Coronary artery (tissue), 2 donors: Measurements from ENCODE around the gene HMCN1.

ENCODE experiments used
- DNase-seq: peaks from one replicate; pipeline ENCODE4 v3.0.0-alpha.2; 2017; ENCODE audit warnings: low spot score
- H3K27ac ChIP-seq, 2 donors: fragments of 200-600 bp; sonication (generic); one replicate each; pipeline ENCODE4 v1.5.1; 2016 to 2019
- H3K4me3 ChIP-seq: fragments of 200-600 bp; sonication (generic); 2 replicates; pipeline ENCODE4 v1.5.1; 2016; ENCODE audit warnings: mild to moderate bottlenecking, moderate library complexity
- CTCF ChIP-seq: fragments of 200-600 bp; sonication (generic); IDR thresholded peaks from one replicate; pipeline ENCODE4 v1.5.1; 2019; ENCODE audit warnings: antibody characterized with exemption

The HMCN1 gene

GRCh38 chr1:185825556-185825955 is 91.4 kb downstream of the HMCN1 start:
- H3K27ac ChIP-seq, result no peak overlapping the region
- no peak overlapping the region for H3K4me3 ChIP-seq
- TF ChIP-seq CTCF, result no peak
- DNase-seq, result no peak

- no peak for TF ChIP-seq CTCF
- Histone ChIP-seq H3K4me3 (no peak overlapping the region), H3K27ac (no peak overlapping the region)
- DNase-seq, result no peak
These were observed 100.2 kb downstream of the HMCN1 start for GRCh38 chr1:185834371-185834905.

- no peak for DNase-seq
- Histone ChIP-seq H3K27ac (no peak overlapping the region), H3K4me3 (no peak overlapping the region)
- no peak for TF ChIP-seq CTCF
These were observed 101.0 kb downstream of the HMCN1 start for GRCh38 chr1:185835191-185835590.

GRCh38 chr1:185837711-185838110 is 103.5 kb downstream of the HMCN1 start:
- no peak overlapping the region for H3K27ac ChIP-seq
- DNase-seq, result no peak
- no peak for TF ChIP-seq CTCF
- no peak overlapping the region for H3K4me3 ChIP-seq

- TF ChIP-seq CTCF, result no peak
- no peak for DNase-seq
- Histone ChIP-seq H3K27ac (no peak overlapping the region), H3K4me3 (no peak overlapping the region)
These were observed 103.9 kb downstream of the HMCN1 start for GRCh38 chr1:185838111-185838510.

- DNase-seq, result no peak
- Histone ChIP-seq H3K4me3 (no peak overlapping the region), H3K27ac (no peak overlapping the region)
- TF ChIP-seq CTCF, result no peak
These were observed 106.7 kb downstream of the HMCN1 start for GRCh38 chr1:185840880-185841279.

GRCh38 chr1:185843297-185843869 is 109.2 kb downstream of the HMCN1 start:
- no peak overlapping the region for H3K4me3 ChIP-seq
- DNase-seq, result no peak
- TF ChIP-seq CTCF, result no peak
- no peak overlapping the region for H3K27ac ChIP-seq
